ENCODE results near the gene MBD3L4. TPM values are rescaled to one million over a fixed set of nuclear protein-coding genes. Genes with fewer than 3 reads are reported as not detected.

MBD3L4 gene
- total and polyA plus RNA-seq, 4 donors, result not detected

DNA sequence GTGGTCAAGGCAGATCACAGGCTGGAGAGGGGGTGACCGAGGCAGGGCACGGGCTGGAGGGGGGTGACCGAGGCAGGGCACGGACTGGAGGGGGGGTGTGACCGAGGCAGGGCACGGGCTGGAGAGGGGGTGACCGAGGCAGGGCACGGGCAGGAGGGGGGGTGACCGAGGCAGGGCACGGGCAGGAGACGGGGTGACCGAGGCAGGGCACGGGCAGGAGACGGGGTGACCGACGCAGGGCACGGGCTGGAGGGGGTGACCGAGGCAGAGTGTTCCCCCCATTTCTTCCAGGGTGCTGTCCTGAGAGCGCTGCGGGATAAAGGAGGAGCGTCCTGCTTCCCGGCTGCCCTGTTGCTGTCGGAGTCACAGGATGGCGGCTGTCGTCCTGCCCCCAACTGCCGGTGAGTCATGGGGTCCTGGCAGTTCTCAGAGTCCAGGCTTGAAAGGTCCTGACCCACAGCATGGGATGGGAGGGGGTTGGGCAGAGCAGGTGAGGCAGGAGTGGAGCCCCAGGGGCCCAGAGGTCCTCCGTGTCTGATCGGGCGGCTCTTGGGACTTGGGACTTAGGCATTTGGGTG, 34.8 kb upstream of the MBD3L4 start:
- TF ChIP-seq FOXA1 (IDR thresholded peaks at IDR 0.05) (no peak), FOXA2 (IDR thresholded peaks at IDR 0.05) (no peak), HNF4A (conservative IDR thresholded peaks at IDR 0.05) (no peak), YY1 (IDR thresholded peaks at IDR 0.05) (no peak), SP1 (IDR thresholded peaks at IDR 0.05) (no peak), JUND (IDR thresholded peaks at IDR 0.05) (no peak), TAF1 (conservative IDR thresholded peaks at IDR 0.05) (no peak), NR2F2 (IDR thresholded peaks at IDR 0.05) (no peak), HNF4G (IDR thresholded peaks at IDR 0.05) (no peak), RXRA (IDR thresholded peaks at IDR 0.05) (no peak), GABPA (IDR thresholded peaks at IDR 0.05 in 1 of 2, conservative IDR thresholded peaks at IDR 0.05 in 1 of 2) (no peak)
- TF ChIP-seq, protein P1, sequence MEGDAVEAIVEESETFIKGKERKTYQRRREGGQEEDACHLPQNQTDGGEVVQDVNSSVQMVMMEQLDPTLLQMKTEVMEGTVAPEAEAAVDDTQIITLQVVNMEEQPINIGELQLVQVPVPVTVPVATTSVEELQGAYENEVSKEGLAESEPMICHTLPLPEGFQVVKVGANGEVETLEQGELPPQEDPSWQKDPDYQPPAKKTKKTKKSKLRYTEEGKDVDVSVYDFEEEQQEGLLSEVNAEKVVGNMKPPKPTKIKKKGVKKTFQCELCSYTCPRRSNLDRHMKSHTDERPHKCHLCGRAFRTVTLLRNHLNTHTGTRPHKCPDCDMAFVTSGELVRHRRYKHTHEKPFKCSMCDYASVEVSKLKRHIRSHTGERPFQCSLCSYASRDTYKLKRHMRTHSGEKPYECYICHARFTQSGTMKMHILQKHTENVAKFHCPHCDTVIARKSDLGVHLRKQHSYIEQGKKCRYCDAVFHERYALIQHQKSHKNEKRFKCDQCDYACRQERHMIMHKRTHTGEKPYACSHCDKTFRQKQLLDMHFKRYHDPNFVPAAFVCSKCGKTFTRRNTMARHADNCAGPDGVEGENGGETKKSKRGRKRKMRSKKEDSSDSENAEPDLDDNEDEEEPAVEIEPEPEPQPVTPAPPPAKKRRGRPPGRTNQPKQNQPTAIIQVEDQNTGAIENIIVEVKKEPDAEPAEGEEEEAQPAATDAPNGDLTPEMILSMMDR (IDR thresholded peaks at IDR 0.05; ENCODE audit: low read depth, low read length, missing input control), result no peak
- TF ChIP-seq, protein P2, sequence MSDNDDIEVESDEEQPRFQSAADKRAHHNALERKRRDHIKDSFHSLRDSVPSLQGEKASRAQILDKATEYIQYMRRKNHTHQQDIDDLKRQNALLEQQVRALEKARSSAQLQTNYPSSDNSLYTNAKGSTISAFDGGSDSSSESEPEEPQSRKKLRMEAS (IDR thresholded peaks at IDR 0.05), result no peak
- TF ChIP-seq, protein P3, sequence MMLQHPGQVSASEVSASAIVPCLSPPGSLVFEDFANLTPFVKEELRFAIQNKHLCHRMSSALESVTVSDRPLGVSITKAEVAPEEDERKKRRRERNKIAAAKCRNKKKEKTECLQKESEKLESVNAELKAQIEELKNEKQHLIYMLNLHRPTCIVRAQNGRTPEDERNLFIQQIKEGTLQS (IDR thresholded peaks at IDR 0.05), result no peak
- TF ChIP-seq, protein P4, sequence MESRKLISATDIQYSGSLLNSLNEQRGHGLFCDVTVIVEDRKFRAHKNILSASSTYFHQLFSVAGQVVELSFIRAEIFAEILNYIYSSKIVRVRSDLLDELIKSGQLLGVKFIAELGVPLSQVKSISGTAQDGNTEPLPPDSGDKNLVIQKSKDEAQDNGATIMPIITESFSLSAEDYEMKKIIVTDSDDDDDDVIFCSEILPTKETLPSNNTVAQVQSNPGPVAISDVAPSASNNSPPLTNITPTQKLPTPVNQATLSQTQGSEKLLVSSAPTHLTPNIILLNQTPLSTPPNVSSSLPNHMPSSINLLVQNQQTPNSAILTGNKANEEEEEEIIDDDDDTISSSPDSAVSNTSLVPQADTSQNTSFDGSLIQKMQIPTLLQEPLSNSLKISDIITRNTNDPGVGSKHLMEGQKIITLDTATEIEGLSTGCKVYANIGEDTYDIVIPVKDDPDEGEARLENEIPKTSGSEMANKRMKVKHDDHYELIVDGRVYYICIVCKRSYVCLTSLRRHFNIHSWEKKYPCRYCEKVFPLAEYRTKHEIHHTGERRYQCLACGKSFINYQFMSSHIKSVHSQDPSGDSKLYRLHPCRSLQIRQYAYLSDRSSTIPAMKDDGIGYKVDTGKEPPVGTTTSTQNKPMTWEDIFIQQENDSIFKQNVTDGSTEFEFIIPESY (IDR thresholded peaks at IDR 0.05), result no peak
- TF ChIP-seq, protein P5, sequence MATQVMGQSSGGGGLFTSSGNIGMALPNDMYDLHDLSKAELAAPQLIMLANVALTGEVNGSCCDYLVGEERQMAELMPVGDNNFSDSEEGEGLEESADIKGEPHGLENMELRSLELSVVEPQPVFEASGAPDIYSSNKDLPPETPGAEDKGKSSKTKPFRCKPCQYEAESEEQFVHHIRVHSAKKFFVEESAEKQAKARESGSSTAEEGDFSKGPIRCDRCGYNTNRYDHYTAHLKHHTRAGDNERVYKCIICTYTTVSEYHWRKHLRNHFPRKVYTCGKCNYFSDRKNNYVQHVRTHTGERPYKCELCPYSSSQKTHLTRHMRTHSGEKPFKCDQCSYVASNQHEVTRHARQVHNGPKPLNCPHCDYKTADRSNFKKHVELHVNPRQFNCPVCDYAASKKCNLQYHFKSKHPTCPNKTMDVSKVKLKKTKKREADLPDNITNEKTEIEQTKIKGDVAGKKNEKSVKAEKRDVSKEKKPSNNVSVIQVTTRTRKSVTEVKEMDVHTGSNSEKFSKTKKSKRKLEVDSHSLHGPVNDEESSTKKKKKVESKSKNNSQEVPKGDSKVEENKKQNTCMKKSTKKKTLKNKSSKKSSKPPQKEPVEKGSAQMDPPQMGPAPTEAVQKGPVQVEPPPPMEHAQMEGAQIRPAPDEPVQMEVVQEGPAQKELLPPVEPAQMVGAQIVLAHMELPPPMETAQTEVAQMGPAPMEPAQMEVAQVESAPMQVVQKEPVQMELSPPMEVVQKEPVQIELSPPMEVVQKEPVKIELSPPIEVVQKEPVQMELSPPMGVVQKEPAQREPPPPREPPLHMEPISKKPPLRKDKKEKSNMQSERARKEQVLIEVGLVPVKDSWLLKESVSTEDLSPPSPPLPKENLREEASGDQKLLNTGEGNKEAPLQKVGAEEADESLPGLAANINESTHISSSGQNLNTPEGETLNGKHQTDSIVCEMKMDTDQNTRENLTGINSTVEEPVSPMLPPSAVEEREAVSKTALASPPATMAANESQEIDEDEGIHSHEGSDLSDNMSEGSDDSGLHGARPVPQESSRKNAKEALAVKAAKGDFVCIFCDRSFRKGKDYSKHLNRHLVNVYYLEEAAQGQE (IDR thresholded peaks at IDR 0.05), result no peak
- Histone ChIP-seq H3K9ac (ENCODE audit: low read depth in 1 of 2, low read length in 2 of 2) (no peak overlapping the region), H3K4me3 (ENCODE audit: low read depth in 1 of 3, low read length in 3 of 3) (peak overlapping the region in 1 of 3 donors; percentile 41), H3K4me1 (ENCODE audit: control insufficient read depth in 4 of 4, insufficient read depth in 4 of 4, low read length in 3 of 4) (peaks cover 4 to 9% (median 8%) of the 10 kb centered on the region in 4 donors), H3K9me3 (ENCODE audit: control insufficient read depth in 4 of 4, low read length in 3 of 4) (peaks cover 8 to 59% (median 29%) of the 10 kb centered on the region in 4 donors), H3K36me3 (ENCODE audit: control insufficient read depth in 4 of 4, insufficient read depth in 3 of 4, low read depth in 1 of 4, low read length in 3 of 4) (peaks cover 46 to 73% (median 67%) of the 10 kb centered on the region in 4 donors), H3K27ac (ENCODE audit: low read depth in 1 of 2, low read length in 2 of 2) (no peak overlapping the region), H3K27me3 (ENCODE audit: control insufficient read depth in 4 of 4, insufficient read depth in 4 of 4, low read length in 3 of 4) (no peaks in the 10 kb centered on the region)
- DNase-seq (ENCODE audit: low spot score), result no peak
- WGBS, result 97% methylated on average over 29 of the region's 29 CpGs

Data from liver (tissue), 9 donors.